ENCODE data around the gene DNAJC1. TPM values are rescaled to one million over a fixed set of nuclear protein-coding genes. Genes with fewer than 3 reads are reported as not detected.
A peak's percentile ranks its signal among the peaks of the same experiment; 100 is the strongest.

Gene DNAJC1
- total and polyA plus RNA-seq, 2 experiments from 2014 or later, result 32.6 to 57.1 TPM

GRCh38 chr10:21726601-21727225 lies 276.8 kb downstream of the DNAJC1 start:
- Histone ChIP-seq H3K36me3 (peaks cover 4% of the 10 kb centered on the region), H3K9me3 (ENCODE audit: low read depth) (no peaks in the 10 kb centered on the region), H3K27me3 (no peaks in the 10 kb centered on the region), H3K4me1 (ENCODE audit: low read depth) (peaks cover 50% of the 10 kb centered on the region), H3K27ac (peak overlapping the region; percentile 87), H3K4me3 (peak overlapping the region; percentile 1)
- TF ChIP-seq, protein P1, sequence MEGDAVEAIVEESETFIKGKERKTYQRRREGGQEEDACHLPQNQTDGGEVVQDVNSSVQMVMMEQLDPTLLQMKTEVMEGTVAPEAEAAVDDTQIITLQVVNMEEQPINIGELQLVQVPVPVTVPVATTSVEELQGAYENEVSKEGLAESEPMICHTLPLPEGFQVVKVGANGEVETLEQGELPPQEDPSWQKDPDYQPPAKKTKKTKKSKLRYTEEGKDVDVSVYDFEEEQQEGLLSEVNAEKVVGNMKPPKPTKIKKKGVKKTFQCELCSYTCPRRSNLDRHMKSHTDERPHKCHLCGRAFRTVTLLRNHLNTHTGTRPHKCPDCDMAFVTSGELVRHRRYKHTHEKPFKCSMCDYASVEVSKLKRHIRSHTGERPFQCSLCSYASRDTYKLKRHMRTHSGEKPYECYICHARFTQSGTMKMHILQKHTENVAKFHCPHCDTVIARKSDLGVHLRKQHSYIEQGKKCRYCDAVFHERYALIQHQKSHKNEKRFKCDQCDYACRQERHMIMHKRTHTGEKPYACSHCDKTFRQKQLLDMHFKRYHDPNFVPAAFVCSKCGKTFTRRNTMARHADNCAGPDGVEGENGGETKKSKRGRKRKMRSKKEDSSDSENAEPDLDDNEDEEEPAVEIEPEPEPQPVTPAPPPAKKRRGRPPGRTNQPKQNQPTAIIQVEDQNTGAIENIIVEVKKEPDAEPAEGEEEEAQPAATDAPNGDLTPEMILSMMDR (IDR thresholded peaks at IDR 0.05; ENCODE audit: low read depth, low read length), result no peak
- no peak for DNase-seq (ENCODE audit: low read depth in 1 of 2, low spot score in 1 of 2)

DNA sequence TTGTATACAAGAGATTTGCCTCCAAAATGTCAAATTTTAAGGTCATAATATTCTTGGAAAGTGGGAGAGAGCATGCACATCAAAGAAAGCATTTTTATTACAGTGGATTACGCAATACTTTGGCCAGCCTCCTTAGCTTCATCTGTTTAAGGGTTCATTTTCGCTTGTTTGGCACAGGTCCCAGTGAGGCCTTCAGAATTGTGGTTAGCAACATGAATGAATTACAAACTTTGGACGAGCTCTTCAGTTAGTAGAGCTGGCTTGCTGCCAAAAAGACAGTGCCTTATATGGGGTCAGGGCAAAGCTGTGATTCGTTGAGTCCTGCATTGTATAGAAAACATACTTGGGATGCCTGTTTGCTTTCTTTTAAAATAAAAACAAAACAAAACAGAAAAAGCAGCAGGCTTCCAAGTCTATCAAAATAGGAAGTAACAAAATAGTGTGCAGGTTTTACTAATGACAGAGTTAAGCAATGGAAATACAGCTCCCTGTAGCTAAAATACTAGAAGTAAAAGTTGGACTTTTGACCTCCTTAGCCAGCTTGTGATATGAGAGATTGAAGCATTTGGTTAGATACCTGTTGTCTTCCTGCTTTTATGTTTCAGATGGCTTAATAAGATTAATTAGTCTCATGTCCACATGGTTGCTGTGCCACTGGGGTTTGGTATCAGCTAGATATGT lies 278.7 kb downstream of the DNAJC1 start:
- H3K36me3 ChIP-seq, result peaks cover 4% of the 10 kb centered on the region
- TF ChIP-seq, protein P1 (IDR thresholded peaks at IDR 0.05; ENCODE audit: low read depth, low read length), result no peak
- no peaks in the 10 kb centered on the region for H3K9me3 ChIP-seq (ENCODE audit: low read depth)
- H3K4me1 ChIP-seq (ENCODE audit: low read depth), result peaks cover 65% of the 10 kb centered on the region
- no peak overlapping the region for H3K4me3 ChIP-seq
- peak overlapping the region; percentile 95 for H3K27ac ChIP-seq
- no peaks in the 10 kb centered on the region for H3K27me3 ChIP-seq
- peak; percentile 97 to 100 for DNase-seq (ENCODE audit: low read depth in 1 of 2, low spot score in 1 of 2)

- no peaks in the 10 kb centered on the region for H3K27me3 ChIP-seq
- peak in 1 of 2 donors; percentile 50 for DNase-seq (ENCODE audit: low read depth in 1 of 2, low spot score in 1 of 2)
- no peaks in the 10 kb centered on the region for H3K9me3 ChIP-seq (ENCODE audit: low read depth)
- peaks cover 4% of the 10 kb centered on the region for H3K36me3 ChIP-seq
- TF ChIP-seq, protein P1 (IDR thresholded peaks at IDR 0.05; ENCODE audit: low read depth, low read length), result no peak
- H3K4me1 ChIP-seq (ENCODE audit: low read depth), result peaks cover 65% of the 10 kb centered on the region
- H3K27ac ChIP-seq, result peak overlapping the region; percentile 95
- no peak overlapping the region for H3K4me3 ChIP-seq
Observed at GRCh38 chr10:21724020-21724589, 279.4 kb downstream of the DNAJC1 start.

DNA sequence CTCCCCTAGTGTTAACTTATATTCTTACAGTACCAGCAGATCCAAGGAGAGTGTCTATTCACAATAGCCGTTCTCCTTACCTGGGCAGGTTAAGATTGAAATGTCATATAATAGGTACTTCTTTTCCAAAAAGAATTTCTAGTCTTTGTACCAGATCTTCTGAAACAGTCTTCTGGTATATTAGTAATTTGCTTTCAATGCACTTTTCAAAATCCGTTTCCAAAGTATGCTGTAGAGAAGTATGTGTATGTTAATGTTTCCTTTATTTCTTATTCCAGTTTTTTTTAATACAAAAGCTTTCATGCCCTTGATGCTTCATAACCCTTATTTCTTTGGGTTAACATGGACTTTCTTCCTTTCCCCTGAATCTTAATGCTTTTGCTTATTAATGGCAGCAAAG lies 281.3 kb downstream of the DNAJC1 start:
- Histone ChIP-seq H3K4me3 (no peak overlapping the region), H3K4me1 (ENCODE audit: low read depth) (peaks cover 53% of the 10 kb centered on the region), H3K36me3 (no peaks in the 10 kb centered on the region), H3K27ac (no peak overlapping the region), H3K9me3 (ENCODE audit: low read depth) (no peaks in the 10 kb centered on the region), H3K27me3 (no peaks in the 10 kb centered on the region)
- DNase-seq (ENCODE audit: low read depth in 1 of 2, low spot score in 1 of 2), result no peak
- TF ChIP-seq, protein P1 (IDR thresholded peaks at IDR 0.05; ENCODE audit: low read depth, low read length), result no peak

- no peak overlapping the region for H3K27ac ChIP-seq
- H3K4me3 ChIP-seq, result no peak overlapping the region
- no peaks in the 10 kb centered on the region for H3K9me3 ChIP-seq (ENCODE audit: low read depth)
- H3K4me1 ChIP-seq (ENCODE audit: low read depth), result peaks cover 47% of the 10 kb centered on the region
- TF ChIP-seq, protein P1 (IDR thresholded peaks at IDR 0.05; ENCODE audit: low read depth, low read length), result no peak
- DNase-seq (ENCODE audit: low read depth in 1 of 2, low spot score in 1 of 2), result no peak
- H3K36me3 ChIP-seq, result no peaks in the 10 kb centered on the region
- H3K27me3 ChIP-seq, result no peaks in the 10 kb centered on the region
Observed at GRCh38 chr10:21721000-21721665, 282.4 kb downstream of the DNAJC1 start.
